Lung (tissue), 12 donors: Measurements from ENCODE around the gene ECE1. TPM values are rescaled to one million over a fixed set of nuclear protein-coding genes. Genes with fewer than 3 reads are reported as not detected.
A peak's percentile ranks its signal among the peaks of the same experiment; 100 is the strongest.

Experiments
- ATAC-seq: fragments of 200-7000 bp; cut with Tn5 transposase; one replicate; pipeline ENCODE4 v1.9.1; 2020; ENCODE audit warnings: moderate number of reproducible peaks; ENCODE audit not compliant: insufficient read depth, low FRiP score
- DNase-seq, 3 donors: peaks; one replicate each; pipeline ENCODE4 v3.0.0-alpha.2; 2013 to 2017
- H3K27ac ChIP-seq, 2 donors: one replicate each; pipeline ENCODE4 v1.5.1; 2013; ENCODE audit warnings: mild to moderate bottlenecking in 2 of 2, moderate library complexity in 2 of 2, control low read depth in 1 of 2, inconsistent platforms in 1 of 2, low read depth in 1 of 2, low read length in 1 of 2
- H3K27me3 ChIP-seq, 3 donors: one replicate each; pipeline ENCODE4 v1.5.1; 2013; ENCODE audit warnings: low read length in 2 of 3; ENCODE audit not compliant: control insufficient read depth in 3 of 3, insufficient read depth in 3 of 3
- H3K36me3 ChIP-seq, 4 donors: one replicate each; pipeline ENCODE4 v1.5.1; 2013; ENCODE audit warnings: low read length in 4 of 4, mild to moderate bottlenecking in 1 of 4, moderate library complexity in 1 of 4; ENCODE audit not compliant: control insufficient read depth in 4 of 4, insufficient read depth in 4 of 4
- H3K4me1 ChIP-seq, 5 donors: one replicate each; pipeline ENCODE4 v1.5.1; 2013; ENCODE audit warnings: low read length in 5 of 5, mild to moderate bottlenecking in 2 of 5, moderate library complexity in 1 of 5; ENCODE audit not compliant: control insufficient read depth in 5 of 5, insufficient read depth in 5 of 5
- H3K4me3 ChIP-seq: one replicate; pipeline ENCODE4 v1.5.1; 2013; ENCODE audit warnings: mild to moderate bottlenecking, control low read depth, moderate library complexity
- H3K9ac ChIP-seq, 2 donors: one replicate each; pipeline ENCODE4 v1.5.1; 2013; ENCODE audit warnings: low read length in 2 of 2, control low read depth in 1 of 2; ENCODE audit not compliant: insufficient read depth in 1 of 2
- H3K9me3 ChIP-seq, 4 donors: one replicate each; pipeline ENCODE4 v1.5.1; 2013; ENCODE audit warnings: low read length in 3 of 4, mild to moderate bottlenecking in 1 of 4, moderate library complexity in 1 of 4; ENCODE audit not compliant: control insufficient read depth in 4 of 4, insufficient read depth in 3 of 4
- CTCF ChIP-seq: IDR thresholded peaks from 2 replicates; pipeline ENCODE4 v1.5.1; 2012; ENCODE audit warnings: mild to moderate bottlenecking; ENCODE audit errors: control extremely low read depth, extremely low read depth
- WGBS, 2 donors: extraction: QIAGEN DNeasy Blood & Tissue Kit; methylation state at CpG; one replicate each; pipeline ENCODE4 v1.1.7; 2013; 5-methylcytosine and 5-hydroxymethylcytosine counted together
- polyA plus RNA-seq, 2 donors: library from polyadenylated mRNA; stranded (reverse); fragments of 200-250 nt; gene quantifications; one replicate each; pipeline ENCODE4 v1.2.1, GENCODE V29; 2013
- total RNA-seq, 2 donors: library from RNA; depleted of rRNA in 1 of 2; stranded (reverse); fragments of >200 nt in 1 of 2; gene quantifications; one replicate each; pipeline ENCODE4 v1.2.1, GENCODE V29; 2014 to 2021
- donor health status: control.
- donor health status: control.
- donor health status: Bipolar disorder and iron deficiency.
- donor health status: healthy.
- donor health status: DM: yes; HTN: yes; CAD: no.

The ECE1 gene
- total and polyA plus RNA-seq, 4 donors: 55.7 to 129 (median 105) TPM

- H3K9me3 ChIP-seq: no peaks in the 10 kb centered on the region
- peaks cover 7 to 62% (median 33%) of the 10 kb centered on the region in 5 donors for H3K4me1 ChIP-seq
- peak; percentile 55 to 72 (median 62) for DNase-seq
- peak overlapping the region; percentile 77 to 88 for H3K27ac ChIP-seq
- no peaks in the 10 kb centered on the region for H3K27me3 ChIP-seq
- H3K4me3 ChIP-seq: no peak overlapping the region
- H3K9ac ChIP-seq: peak overlapping the region in 1 of 2 donors; percentile 19
- no peak for TF ChIP-seq CTCF
- WGBS, 2 donors: 5 to 6% methylated on average over 14 of the region's 14 CpGs
- peak; percentile 83 for ATAC-seq
- H3K36me3 ChIP-seq: peaks cover 0 to 3% (median 0%) of the 10 kb centered on the region in 4 donors
Measured at GRCh38 chr1:21324368-21325141, 34.3 kb upstream of the ECE1 start.

- Histone ChIP-seq H3K4me1 (peaks cover 16 to 77% (median 46%) of the 10 kb centered on the region in 5 donors), H3K27me3 (no peaks in the 10 kb centered on the region), H3K4me3 (no peak overlapping the region), H3K36me3 (no peaks in the 10 kb centered on the region), H3K9ac (no peak overlapping the region), H3K27ac (peak overlapping the region; percentile 45 to 55), H3K9me3 (no peaks in the 10 kb centered on the region)
- ATAC-seq (no peak), DNase-seq (no peak)
- WGBS, 2 donors: 52 to 70% methylated on average over 7 of the region's 7 CpGs
- TF ChIP-seq CTCF: no peak
Measured at GRCh38 chr1:21323091-21323490, 32.8 kb upstream of the ECE1 start.

GRCh38 chr1:21322681-21323016, 32.4 kb upstream of the ECE1 start:
- H3K9me3 ChIP-seq: no peaks in the 10 kb centered on the region
- 23 to 25% methylated on average over 6 of the region's 6 CpGs for WGBS, 2 donors
- TF ChIP-seq CTCF: no peak
- DNase-seq: peak in 1 of 3 donors; percentile 23
- peak overlapping the region; percentile 45 to 46 for H3K27ac ChIP-seq
- H3K4me3 ChIP-seq: no peak overlapping the region
- H3K9ac ChIP-seq: no peak overlapping the region
- H3K4me1 ChIP-seq: peaks cover 21 to 81% (median 50%) of the 10 kb centered on the region in 5 donors
- H3K27me3 ChIP-seq: no peaks in the 10 kb centered on the region
- no peaks in the 10 kb centered on the region for H3K36me3 ChIP-seq
- no peak for ATAC-seq
